ENCODE results near the gene ZKSCAN1. TPM values are rescaled to one million over a fixed set of nuclear protein-coding genes. Genes with fewer than 3 reads are reported as not detected.

Gene ZKSCAN1
- total RNA-seq (2022; extraction: Qiagen RNA extraction; ENCODE audit: low read depth), result 6.6 to 11.3 TPM (median 9.3 TPM) in 5 replicates

GRCh38 chr7:100015232-100016214 is at the start of gene ZKSCAN1:
Gene ZKSCAN1, plus strand, starts transcription at chr7:100015596. Its CDS starts 7,911 bp downstream, at chr7:100023507.

DNA sequence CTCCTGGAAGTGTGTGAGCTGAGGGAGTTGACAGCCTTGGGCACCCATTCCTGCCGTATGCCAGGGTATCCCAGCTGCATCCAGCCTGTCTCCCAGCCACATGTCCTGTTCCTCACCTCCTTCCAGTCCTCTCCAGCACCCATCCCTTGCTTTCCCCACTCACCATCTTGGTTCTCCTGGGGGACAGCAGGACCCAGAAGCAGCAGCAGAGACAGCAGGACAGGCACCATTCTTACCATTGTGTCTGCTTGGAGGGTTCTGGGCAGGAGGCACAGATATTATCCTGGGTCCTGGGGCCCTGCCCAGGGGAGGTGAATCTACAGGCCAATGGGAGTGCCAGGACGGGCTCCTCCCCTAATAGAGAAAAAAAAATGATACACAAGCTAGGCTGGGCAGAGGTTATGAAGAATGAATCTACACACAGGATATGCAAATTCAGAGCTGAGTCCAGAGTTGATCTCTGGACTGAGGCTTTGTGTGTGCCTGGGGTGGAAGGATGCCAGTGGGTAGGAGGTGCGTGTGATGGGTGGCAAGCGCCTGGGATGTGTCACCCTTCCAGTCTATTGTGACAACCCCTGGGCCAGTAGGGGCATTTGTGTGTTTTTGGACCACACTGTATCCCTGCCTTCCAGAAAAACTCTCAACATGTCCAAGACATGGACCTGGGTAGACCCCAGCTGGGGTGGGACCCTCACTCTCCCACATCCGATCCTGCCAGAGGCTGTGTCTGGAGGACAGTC is 39.4 kb upstream of the ZKSCAN1 start, which contains the start of gene AZGP1:
AZGP1 (minus strand) TSS at position 250 of the 740 bp plus-strand sequence; CDS start at position 239, 11 bp downstream.

GRCh38 chr7:100049441-100050291 is 34.3 kb downstream of the ZKSCAN1 start, which contains the start of gene ZSCAN21:
Gene ZSCAN21, plus strand, starts transcription at chr7:100049774. Its CDS starts 7,233 bp downstream, at chr7:100057007.

DNA sequence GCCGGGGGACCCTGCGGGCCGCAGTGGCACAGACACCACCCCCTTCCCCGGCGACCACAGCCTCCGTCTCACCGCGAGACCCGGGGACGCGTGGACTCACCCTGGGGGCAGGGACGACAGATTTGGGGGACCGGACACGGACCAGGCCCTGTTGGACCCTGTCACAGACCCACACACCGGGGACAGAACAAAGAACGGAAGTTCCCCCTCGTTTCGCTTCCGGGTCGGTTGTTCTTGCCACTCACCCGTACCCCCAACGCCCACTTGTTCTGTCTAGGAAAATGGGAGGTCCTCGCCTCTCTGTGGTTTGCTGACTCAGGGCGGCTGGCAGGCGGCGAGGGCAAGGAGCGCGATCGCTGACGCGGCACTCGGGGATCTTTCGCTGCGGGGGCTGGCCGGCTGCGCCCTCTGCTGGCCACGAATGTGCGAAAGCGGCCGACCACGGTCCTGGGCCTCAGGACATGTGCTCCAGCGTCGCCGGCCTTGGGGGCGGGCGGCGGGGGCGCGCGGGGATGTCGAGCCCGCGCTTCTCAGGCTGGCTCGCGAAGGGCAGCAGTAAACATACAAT is 66.2 kb downstream of the ZKSCAN1 start, which contains the start of gene ZNF3:
ZNF3 (minus strand) TSS at position 189 of the 568 bp plus-strand sequence. CDS start 4,366 bp downstream, outside the sequence.

GRCh38 chr7:100088621-100089457 is 73.4 kb downstream of the ZKSCAN1 start, which contains the start of gene COPS6:
Gene COPS6, plus strand, starts transcription at chr7:100088969. Its CDS starts 22 bp downstream, at chr7:100088991.

Other genes starting within 250 kb of the ZKSCAN1 start
- gene CYP3A4, start 231.4 kb upstream of the ZKSCAN1 start, total RNA-seq (2022; extraction: Qiagen RNA extraction; ENCODE audit: low read depth), result not detected in 5 replicates
- not detected in 5 replicates for gene CYP3A43, start 187.6 kb upstream of the ZKSCAN1 start, total RNA-seq (2022; extraction: Qiagen RNA extraction; ENCODE audit: low read depth)
- gene OR2AE1, start 138.6 kb upstream of the ZKSCAN1 start, total RNA-seq (2022; extraction: Qiagen RNA extraction; ENCODE audit: low read depth), result not detected in 5 replicates
- gene TRIM4, start 96.1 kb upstream of the ZKSCAN1 start, total RNA-seq (2022; extraction: Qiagen RNA extraction; ENCODE audit: low read depth), result 25.5 to 27.8 TPM (median 26.6 TPM) in 5 replicates
- 0.15 to 0.27 TPM (median 0.19 TPM) in 5 replicates for gene GJC3, start 86.0 kb upstream of the ZKSCAN1 start, total RNA-seq (2022; extraction: Qiagen RNA extraction; ENCODE audit: low read depth)
- gene AZGP1, start 39.6 kb upstream of the ZKSCAN1 start, total RNA-seq (2022; extraction: Qiagen RNA extraction; ENCODE audit: low read depth), result not detected in 5 replicates
- 10.0 to 12.2 TPM (median 10.5 TPM) in 5 replicates for gene ZSCAN21, start 34.2 kb downstream of the ZKSCAN1 start, total RNA-seq (2022; extraction: Qiagen RNA extraction; ENCODE audit: low read depth)
- 17.8 to 24.8 TPM (median 18.8 TPM) in 5 replicates for gene ZNF3, start 66.1 kb downstream of the ZKSCAN1 start, total RNA-seq (2022; extraction: Qiagen RNA extraction; ENCODE audit: low read depth)
- gene COPS6, start 73.4 kb downstream of the ZKSCAN1 start, total RNA-seq (2022; extraction: Qiagen RNA extraction; ENCODE audit: low read depth), result 148 to 197 TPM (median 177 TPM) in 5 replicates
- gene MCM7, start 85.8 kb downstream of the ZKSCAN1 start, total RNA-seq (2022; extraction: Qiagen RNA extraction; ENCODE audit: low read depth), result 241 to 254 TPM (median 244 TPM) in 5 replicates
- 14.2 to 17.9 TPM (median 16.1 TPM) in 5 replicates for gene AP4M1, start 86.0 kb downstream of the ZKSCAN1 start, total RNA-seq (2022; extraction: Qiagen RNA extraction; ENCODE audit: low read depth)
- 60.0 to 70.6 TPM (median 68.0 TPM) in 5 replicates for gene TAF6, start 103.8 kb downstream of the ZKSCAN1 start, total RNA-seq (2022; extraction: Qiagen RNA extraction; ENCODE audit: low read depth)
- 10.7 to 13.0 TPM (median 12.0 TPM) in 5 replicates for gene CNPY4, start 104.0 kb downstream of the ZKSCAN1 start, total RNA-seq (2022; extraction: Qiagen RNA extraction; ENCODE audit: low read depth)
- 2.5 to 3.5 TPM (median 2.9 TPM) in 5 replicates for gene MBLAC1, start 111.4 kb downstream of the ZKSCAN1 start, total RNA-seq (2022; extraction: Qiagen RNA extraction; ENCODE audit: low read depth)
- gene LAMTOR4, start 133.3 kb downstream of the ZKSCAN1 start, total RNA-seq (2022; extraction: Qiagen RNA extraction; ENCODE audit: low read depth), result 157 to 193 TPM (median 181 TPM) in 5 replicates
- gene TRAPPC14, start 143.1 kb downstream of the ZKSCAN1 start, total RNA-seq (2022; extraction: Qiagen RNA extraction; ENCODE audit: low read depth), result 11.9 to 15.5 TPM (median 13.2 TPM) in 5 replicates
- gene GAL3ST4, start 153.0 kb downstream of the ZKSCAN1 start, total RNA-seq (2022; extraction: Qiagen RNA extraction; ENCODE audit: low read depth), result 0.07 to 0.08 TPM in 2 of 5 replicates, not detected in the others
- gene GPC2, start 161.8 kb downstream of the ZKSCAN1 start, total RNA-seq (2022; extraction: Qiagen RNA extraction; ENCODE audit: low read depth), result 0.24 to 1.4 TPM (median 0.67 TPM) in 5 replicates
- gene STAG3, start 162.3 kb downstream of the ZKSCAN1 start, total RNA-seq (2022; extraction: Qiagen RNA extraction; ENCODE audit: low read depth), result 0.18 to 0.45 TPM (median 0.26 TPM) in 4 of 5 replicates, not detected in the other
- gene PVRIG, start 204.4 kb downstream of the ZKSCAN1 start, total RNA-seq (2022; extraction: Qiagen RNA extraction; ENCODE audit: low read depth), result not detected in 5 replicates